Measurements from ENCODE around the gene GDPGP1.

DNA sequence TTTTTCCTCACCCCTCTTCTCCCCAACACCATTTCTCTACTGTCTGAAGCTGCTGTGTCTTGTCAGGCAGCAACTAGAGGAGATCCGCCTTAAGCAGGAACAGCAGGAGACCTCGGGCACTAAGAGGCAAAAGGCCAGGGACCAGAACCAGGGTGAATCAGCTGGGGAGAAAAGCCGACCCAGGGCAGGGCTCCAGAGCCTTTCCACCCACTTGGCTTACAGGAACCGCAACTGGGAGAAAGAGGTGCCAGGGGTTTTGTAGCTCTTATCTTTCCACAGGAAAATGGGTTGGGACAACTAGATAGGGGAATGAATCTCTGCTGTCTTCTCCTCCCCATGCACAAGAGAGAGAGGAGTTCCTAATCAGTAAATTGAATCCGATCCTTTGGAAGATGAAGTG, 28.4 kb downstream of the GDPGP1 start:
- TF ChIP-seq, protein P1, sequence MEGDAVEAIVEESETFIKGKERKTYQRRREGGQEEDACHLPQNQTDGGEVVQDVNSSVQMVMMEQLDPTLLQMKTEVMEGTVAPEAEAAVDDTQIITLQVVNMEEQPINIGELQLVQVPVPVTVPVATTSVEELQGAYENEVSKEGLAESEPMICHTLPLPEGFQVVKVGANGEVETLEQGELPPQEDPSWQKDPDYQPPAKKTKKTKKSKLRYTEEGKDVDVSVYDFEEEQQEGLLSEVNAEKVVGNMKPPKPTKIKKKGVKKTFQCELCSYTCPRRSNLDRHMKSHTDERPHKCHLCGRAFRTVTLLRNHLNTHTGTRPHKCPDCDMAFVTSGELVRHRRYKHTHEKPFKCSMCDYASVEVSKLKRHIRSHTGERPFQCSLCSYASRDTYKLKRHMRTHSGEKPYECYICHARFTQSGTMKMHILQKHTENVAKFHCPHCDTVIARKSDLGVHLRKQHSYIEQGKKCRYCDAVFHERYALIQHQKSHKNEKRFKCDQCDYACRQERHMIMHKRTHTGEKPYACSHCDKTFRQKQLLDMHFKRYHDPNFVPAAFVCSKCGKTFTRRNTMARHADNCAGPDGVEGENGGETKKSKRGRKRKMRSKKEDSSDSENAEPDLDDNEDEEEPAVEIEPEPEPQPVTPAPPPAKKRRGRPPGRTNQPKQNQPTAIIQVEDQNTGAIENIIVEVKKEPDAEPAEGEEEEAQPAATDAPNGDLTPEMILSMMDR (IDR thresholded peaks at IDR 0.05): no peak
- no peak for TF ChIP-seq POLR2A (IDR thresholded peaks at IDR 0.05)

All from thyroid gland (tissue), 4 donors.